ENCODE measurements around the gene HOXB3. TPM values are rescaled to one million over a fixed set of nuclear protein-coding genes. Genes with fewer than 3 reads are reported as not detected.

Gene HOXB3
- total RNA-seq, 1 experiment from 2014 or later: not detected

GRCh38 chr17:48553190-48553547 is 36.9 kb downstream of the HOXB3 start:
- TF ChIP-seq CTCF (conservative IDR thresholded peaks at IDR 0.05): no peak
- Mint-ChIP-seq H3K27ac (no peak overlapping the region), H3K36me3 (ENCODE audit: insufficient read depth in 1 of 3, low read depth in 3 of 3) (no peaks in the 10 kb centered on the region), H3K9me3 (peaks cover 10 to 11% of the 10 kb centered on the region in 2 experiments; a peak in 4 of 5 replicates), H3K4me3 (no peak overlapping the region), H3K4me1 (peaks cover 22 to 42% of the 10 kb centered on the region in 2 experiments), H3K27me3 (ENCODE audit: low read depth) (peaks cover 99% of the 10 kb centered on the region)
- Histone ChIP-seq H3K9me3 (ENCODE audit: control insufficient read depth, low read depth, low read length) (no peaks in the 10 kb centered on the region), H2BK12ac (ENCODE audit: insufficient read length, low read depth, low read length) (no peak overlapping the region), H3K27me3 (ENCODE audit: insufficient read depth, low read length) (peaks cover 91% of the 10 kb centered on the region), H2BK5ac (ENCODE audit: insufficient read length, low read length) (no peak overlapping the region), H4K91ac (ENCODE audit: insufficient read length, low read depth, low read length) (no peak overlapping the region), H3K27ac (ENCODE audit: insufficient read length, low read depth, low read length) (no peak overlapping the region), H4K8ac (replicated peaks; ENCODE audit: insufficient read length, low read depth, low read length) (no peak overlapping the region), H3K4me1 (ENCODE audit: insufficient read depth, low read length) (no peaks in the 10 kb centered on the region), H3K23me2 (ENCODE audit: insufficient read length, low read depth, low read length, poor library complexity, severe bottlenecking) (no peaks in the 10 kb centered on the region), H3K18ac (ENCODE audit: insufficient read length, low read depth, low read length) (no peak overlapping the region), H3K56ac (ENCODE audit: insufficient read length, low read depth, low read length) (no peak overlapping the region), H3K79me2 (ENCODE audit: insufficient read depth, low read length) (no peaks in the 10 kb centered on the region), H3K9ac (ENCODE audit: extremely low read depth, insufficient read length, low read length) (no peak overlapping the region), H3K4me2 (ENCODE audit: insufficient read depth, insufficient read length, low read length) (no peak overlapping the region), H2AFZ (ENCODE audit: low read length) (no peak overlapping the region), H3K14ac (ENCODE audit: insufficient read depth, low read length) (no peak overlapping the region), H3K23ac (ENCODE audit: insufficient read length, low read depth, low read length) (no peak overlapping the region), H4K20me1 (ENCODE audit: control insufficient read depth, insufficient read depth, insufficient read length) (peaks cover 3% of the 10 kb centered on the region), H4K5ac (ENCODE audit: insufficient read length, low read depth, low read length) (no peak overlapping the region), H2BK15ac (ENCODE audit: low read depth, low read length) (no peak overlapping the region), H3K79me1 (ENCODE audit: insufficient read depth, low read depth, low read length, poor library complexity, severe bottlenecking) (no peaks in the 10 kb centered on the region), H3K4ac (ENCODE audit: low read depth, low read length) (no peak overlapping the region), H2AK5ac (ENCODE audit: insufficient read length, low read length) (no peak overlapping the region), H2BK120ac (ENCODE audit: low read depth, low read length, poor library complexity, severe bottlenecking) (no peak overlapping the region), H3T11ph (ENCODE audit: low read length) (no peak overlapping the region), H2BK20ac (ENCODE audit: low read depth, low read length, poor library complexity, severe bottlenecking) (no peak overlapping the region)
- WGBS (ENCODE audit: extremely low coverage, insufficient read length, low lambda C conversion rate): no CpG with 5 or more reads among the region's 5 CpGs
- no peak for DNase-seq
